ENCODE data around the gene SLC22A8. TPM values are rescaled to one million over a fixed set of nuclear protein-coding genes. Genes with fewer than 3 reads are reported as not detected.
"Not testable (repeated sequence)": the region's sequence is repeated elsewhere in the genome, so short reads cannot be mapped to it uniquely, and the experiment has no call there.

SLC22A8 gene
- total RNA-seq, 4 donors from 2014 or later, result not detected

- WGBS, 2 donors (ENCODE audit: low coverage in 1 of 2), result 75 to 92% methylated on average over 2 to 3 of the region's 7 CpGs
- no peaks in the 10 kb centered on the region for H3K36me3 ChIP-seq
- no peaks in the 10 kb centered on the region for H3K27me3 ChIP-seq
- no peak for ATAC-seq
- no peak overlapping the region for H3K4me3 ChIP-seq
- H3K9me3 ChIP-seq, result peaks cover 0 to 8% (median 0%) of the 10 kb centered on the region in 3 donors
- no peak overlapping the region for H3K27ac ChIP-seq
- H3K4me1 ChIP-seq, result no peaks in the 10 kb centered on the region
- TF ChIP-seq POLR2AphosphoS5 (IDR thresholded peaks at IDR 0.05) (no peak), POLR2A (IDR thresholded peaks at IDR 0.05) (no peak), EP300 (IDR thresholded peaks at IDR 0.05) (no peak)
- TF ChIP-seq, protein P1, sequence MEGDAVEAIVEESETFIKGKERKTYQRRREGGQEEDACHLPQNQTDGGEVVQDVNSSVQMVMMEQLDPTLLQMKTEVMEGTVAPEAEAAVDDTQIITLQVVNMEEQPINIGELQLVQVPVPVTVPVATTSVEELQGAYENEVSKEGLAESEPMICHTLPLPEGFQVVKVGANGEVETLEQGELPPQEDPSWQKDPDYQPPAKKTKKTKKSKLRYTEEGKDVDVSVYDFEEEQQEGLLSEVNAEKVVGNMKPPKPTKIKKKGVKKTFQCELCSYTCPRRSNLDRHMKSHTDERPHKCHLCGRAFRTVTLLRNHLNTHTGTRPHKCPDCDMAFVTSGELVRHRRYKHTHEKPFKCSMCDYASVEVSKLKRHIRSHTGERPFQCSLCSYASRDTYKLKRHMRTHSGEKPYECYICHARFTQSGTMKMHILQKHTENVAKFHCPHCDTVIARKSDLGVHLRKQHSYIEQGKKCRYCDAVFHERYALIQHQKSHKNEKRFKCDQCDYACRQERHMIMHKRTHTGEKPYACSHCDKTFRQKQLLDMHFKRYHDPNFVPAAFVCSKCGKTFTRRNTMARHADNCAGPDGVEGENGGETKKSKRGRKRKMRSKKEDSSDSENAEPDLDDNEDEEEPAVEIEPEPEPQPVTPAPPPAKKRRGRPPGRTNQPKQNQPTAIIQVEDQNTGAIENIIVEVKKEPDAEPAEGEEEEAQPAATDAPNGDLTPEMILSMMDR (IDR thresholded peaks at IDR 0.05), result no peak
Observed at GRCh38 chr11:62948765-62949320, 66.8 kb downstream of the SLC22A8 start.

DNA sequence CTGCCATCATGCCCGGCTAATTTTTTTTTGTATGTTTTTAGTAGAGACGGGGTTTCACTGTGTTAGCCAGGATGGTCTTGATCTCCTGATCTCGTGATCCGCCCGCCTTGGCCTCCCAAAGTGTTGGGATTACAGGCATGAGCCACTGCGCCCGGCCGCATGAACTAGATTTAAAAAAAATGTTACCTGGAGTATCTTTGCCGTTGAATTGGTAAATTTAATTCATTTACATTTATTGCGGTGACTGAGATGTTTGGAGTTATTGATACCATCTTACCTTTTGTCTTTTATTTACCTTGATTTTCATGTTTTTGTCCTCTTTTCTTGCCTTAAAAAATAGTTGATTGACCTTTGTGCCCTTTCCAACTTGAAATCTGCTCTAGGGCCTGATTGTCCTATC lies 70.1 kb downstream of the SLC22A8 start:
- H3K4me1 ChIP-seq, H3K27ac ChIP-seq, H3K27me3 ChIP-seq, H3K36me3 ChIP-seq, H3K4me3 ChIP-seq, H3K9me3 ChIP-seq, ATAC-seq: not testable (repeated sequence)
- WGBS, 2 donors (ENCODE audit: low coverage in 1 of 2), result 92 to 95% methylated on average over 5 to 8 of the region's 10 CpGs

Other genes starting within 250 kb of the SLC22A8 start
- gene TAF6L, start 244.4 kb downstream of the SLC22A8 start, total RNA-seq, result 10 to 100 TPM in 3 of 4 donors, 1 to 10 TPM in 1; 5.5 to 23.4 (median 14.5) TPM
- 10 to 100 TPM; 25.8 to 50.7 (median 33.9) TPM for gene TMEM179B, start 228.4 kb downstream of the SLC22A8 start, total RNA-seq
- gene TMEM223, start 223.8 kb downstream of the SLC22A8 start, total RNA-seq, result 10 to 100 TPM; 17.0 to 25.8 (median 19.1) TPM
- gene NXF1, start 210.4 kb downstream of the SLC22A8 start, total RNA-seq, result 10 to 100 TPM; 33.2 to 72.3 (median 57.2) TPM
- gene STX5, start 183.8 kb downstream of the SLC22A8 start, total RNA-seq, result 10 to 100 TPM; 23.3 to 31.6 (median 27.8) TPM
- gene TEX54, start 183.0 kb downstream of the SLC22A8 start, total RNA-seq, result not detected
- 10 to 100 TPM; 26.6 to 46.8 (median 39.3) TPM for gene WDR74, start 176.3 kb downstream of the SLC22A8 start, total RNA-seq
- 100 to 1,000 TPM in 1 of 4 donors, 10 to 100 TPM in 3; 66.9 to 144 (median 80.2) TPM for gene SLC3A2, start 134.9 kb downstream of the SLC22A8 start, total RNA-seq
- gene CHRM1, start 94.5 kb downstream of the SLC22A8 start, total RNA-seq, result under 1 TPM in 3 of 4 donors, not detected in 1; 0.16 to 0.89 (median 0.27) TPM
- not detected for gene SLC22A6, start 30.9 kb downstream of the SLC22A8 start, total RNA-seq
- not detected for gene SLC22A24, start 128.4 kb upstream of the SLC22A8 start, total RNA-seq
- not detected for gene SLC22A25, start 227.8 kb upstream of the SLC22A8 start, total RNA-seq

All from gastroesophageal sphincter (tissue), 4 donors.